IPS-18c (cell line): ENCODE measurements around the gene SPAG9.

Source experiments
- H3K4me3 ChIP-seq: 2 replicates; pipeline ENCODE4 v1.7.0; 2013; ENCODE audit warnings: low read depth, mild to moderate bottlenecking, low read length, moderate library complexity; ENCODE audit not compliant: insufficient read depth
- H3K9me3 ChIP-seq: one replicate; pipeline ENCODE4 v1.6.1; 2013; ENCODE audit warnings: mild to moderate bottlenecking, low read length, moderate library complexity; ENCODE audit not compliant: control insufficient read depth, insufficient read depth

The SPAG9 gene

DNA sequence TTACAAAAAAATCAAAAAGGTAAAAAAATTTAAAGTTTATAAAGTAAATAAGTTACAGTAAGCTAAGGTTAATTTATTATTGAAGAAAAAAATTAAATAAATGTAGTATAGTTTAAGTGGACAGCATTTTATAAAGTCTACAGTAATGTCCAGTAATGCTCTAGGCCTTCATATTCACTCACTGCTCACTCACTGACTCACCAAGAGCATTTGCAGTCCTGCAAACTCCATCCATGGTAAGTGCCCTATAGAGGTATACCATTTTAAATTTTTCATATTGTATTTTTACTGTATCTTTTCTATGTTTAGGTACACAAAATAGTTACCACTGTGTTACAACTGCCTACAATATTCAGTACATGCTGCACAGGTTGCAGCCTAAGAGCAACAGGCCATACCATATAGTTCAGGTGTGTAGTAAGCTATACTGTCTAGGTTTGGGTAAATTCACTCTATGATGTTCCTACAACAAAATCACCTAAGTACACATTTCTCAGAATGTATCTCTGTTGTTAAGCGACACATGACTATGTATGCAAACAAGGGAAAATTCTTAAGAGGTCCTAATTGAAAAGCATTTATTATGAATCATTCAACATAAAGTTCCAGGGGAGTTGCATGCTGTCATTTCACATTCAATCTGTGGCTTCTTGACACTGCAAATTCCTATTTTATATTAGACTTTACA, 92.3 kb downstream of the SPAG9 start:
- Histone ChIP-seq H3K4me3 (no peak overlapping the region), H3K9me3 (no peaks in the 10 kb centered on the region)

GRCh38 chr17:51018541-51018940, 102.1 kb downstream of the SPAG9 start:
- Histone ChIP-seq H3K4me3 (no peak overlapping the region), H3K9me3 (no peaks in the 10 kb centered on the region)

- Histone ChIP-seq H3K4me3 (no peak overlapping the region), H3K9me3 (no peaks in the 10 kb centered on the region)
Measured at GRCh38 chr17:51017270-51017669, 103.4 kb downstream of the SPAG9 start.

- Histone ChIP-seq H3K9me3 (no peaks in the 10 kb centered on the region), H3K4me3 (no peak overlapping the region)
Measured at GRCh38 chr17:51016099-51016498, 104.6 kb downstream of the SPAG9 start.

- H3K4me3 ChIP-seq = no peak overlapping the region
Measured at GRCh38 chr17:51015145-51015558, 105.5 kb downstream of the SPAG9 start.

GRCh38 chr17:51014129-51014528, 106.5 kb downstream of the SPAG9 start:
- H3K4me3 ChIP-seq = no peak overlapping the region
- no peaks in the 10 kb centered on the region for H3K9me3 ChIP-seq

More at GRCh38 chr17:51015145-51015558, 105.5 kb downstream of the SPAG9 start:
- no peaks in the 10 kb centered on the region for H3K9me3 ChIP-seq

- H3K9me3 ChIP-seq = no peaks in the 10 kb centered on the region
Measured at GRCh38 chr17:51013322-51013721, 107.3 kb downstream of the SPAG9 start.

DNA sequence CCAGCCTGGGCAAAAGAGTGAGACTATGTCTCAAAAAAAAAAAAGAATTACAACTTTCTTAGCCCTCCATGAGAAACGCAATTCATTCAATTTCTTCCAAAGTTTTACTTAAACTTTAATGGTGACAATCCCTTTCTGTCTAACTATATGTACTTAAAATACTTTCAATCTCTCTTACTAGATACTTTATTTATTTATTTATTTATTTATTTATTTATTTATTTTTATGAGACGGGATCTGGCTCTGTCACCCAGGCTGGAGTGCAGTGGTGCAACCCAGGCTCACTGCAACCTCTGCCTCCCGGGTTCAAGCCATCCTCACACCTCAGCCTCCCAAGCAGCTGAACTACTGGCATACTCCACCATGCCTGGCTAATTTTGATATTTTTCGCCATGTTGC, 108.1 kb downstream of the SPAG9 start:
- H3K4me3 ChIP-seq = no peak overlapping the region

More at GRCh38 chr17:51013322-51013721, 107.3 kb downstream of the SPAG9 start:
- H3K4me3 ChIP-seq = no peak overlapping the region

DNA sequence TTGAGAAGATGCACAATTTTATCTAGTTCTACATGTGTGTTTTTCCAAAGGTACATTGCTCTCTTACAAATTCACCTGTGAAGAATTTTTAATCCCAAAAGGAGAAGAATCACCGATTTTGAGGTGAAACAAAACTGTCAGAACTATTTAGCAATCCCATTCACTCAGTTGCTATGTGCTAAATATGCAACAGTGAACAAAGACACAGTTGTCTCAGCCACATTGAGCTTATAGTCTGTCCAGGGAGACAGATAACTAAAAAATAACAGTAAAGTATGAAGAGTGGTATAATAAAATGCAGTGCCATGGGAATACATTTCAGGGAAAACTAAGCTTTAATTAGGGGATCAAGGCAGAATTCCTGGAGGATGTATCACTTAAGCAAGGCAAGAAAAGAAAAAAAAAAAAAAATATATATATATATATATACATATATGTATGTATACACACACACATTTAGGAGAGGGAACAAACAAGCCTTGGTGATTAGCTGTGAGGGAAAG, 110.4 kb downstream of the SPAG9 start:
- Histone ChIP-seq H3K9me3 (no peaks in the 10 kb centered on the region), H3K4me3 (no peak overlapping the region)

More for the DNA sequence above, 108.1 kb downstream of the SPAG9 start:
- H3K9me3 ChIP-seq = no peaks in the 10 kb centered on the region

- no peaks in the 10 kb centered on the region for H3K9me3 ChIP-seq
- no peak overlapping the region for H3K4me3 ChIP-seq
Measured at GRCh38 chr17:51006601-51007000, 114.1 kb downstream of the SPAG9 start.

- Histone ChIP-seq H3K9me3 (no peaks in the 10 kb centered on the region), H3K4me3 (no peak overlapping the region)
Measured at GRCh38 chr17:51005768-51006167, 114.9 kb downstream of the SPAG9 start.

DNA sequence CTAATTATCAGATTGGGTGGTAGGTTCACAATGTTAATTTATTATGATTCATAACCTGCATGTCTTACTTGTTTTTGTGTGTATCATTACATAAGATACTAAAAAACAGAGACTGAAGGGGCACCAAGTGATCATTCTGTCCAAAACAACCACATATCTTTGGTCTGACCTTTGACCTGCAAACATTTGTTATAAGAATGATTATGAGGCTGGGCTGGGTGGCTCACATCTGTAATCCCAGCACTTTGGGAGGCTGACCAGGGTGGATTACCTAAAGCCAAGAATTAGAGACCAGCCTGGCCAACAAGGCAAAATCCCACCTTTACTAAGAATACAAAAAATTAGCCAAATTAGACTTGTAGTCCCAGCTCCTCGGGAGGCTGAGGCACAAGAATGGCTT, 116.4 kb downstream of the SPAG9 start:
- Histone ChIP-seq H3K4me3 (no peak overlapping the region), H3K9me3 (no peaks in the 10 kb centered on the region)

- Histone ChIP-seq H3K9me3 (no peaks in the 10 kb centered on the region), H3K4me3 (no peak overlapping the region)
Measured at GRCh38 chr17:51000835-51001638, 119.6 kb downstream of the SPAG9 start.

- Histone ChIP-seq H3K4me3 (no peak overlapping the region), H3K9me3 (no peaks in the 10 kb centered on the region)
Measured at GRCh38 chr17:50995668-50996067, 125.0 kb downstream of the SPAG9 start.

DNA sequence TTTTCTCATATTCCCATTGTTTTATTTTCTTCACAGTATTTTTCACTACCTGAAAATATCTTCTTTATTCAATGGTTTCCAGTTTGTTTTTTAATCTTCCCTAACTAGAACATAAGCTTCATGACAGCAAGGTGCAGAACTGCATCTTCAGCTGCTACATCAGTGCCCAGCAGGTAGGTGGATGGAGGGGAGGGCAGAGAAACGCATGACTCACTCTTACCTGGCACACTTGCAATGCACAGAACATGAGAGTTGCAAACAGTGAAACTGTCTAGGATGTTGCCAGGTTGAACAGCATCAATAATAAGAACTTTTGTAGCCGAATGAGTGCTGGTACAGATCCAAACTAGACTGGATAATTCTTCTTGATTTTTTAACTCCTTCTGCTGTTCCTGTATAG, 127.1 kb downstream of the SPAG9 start:
- Histone ChIP-seq H3K4me3 (no peak overlapping the region), H3K9me3 (no peaks in the 10 kb centered on the region)

- Histone ChIP-seq H3K4me3 (no peak overlapping the region), H3K9me3 (no peaks in the 10 kb centered on the region)
Measured at GRCh38 chr17:50989149-50989548, 131.5 kb downstream of the SPAG9 start.

- no peak overlapping the region for H3K4me3 ChIP-seq
Measured at GRCh38 chr17:50988427-50988826, 132.2 kb downstream of the SPAG9 start.

GRCh38 chr17:50986989-50987660, 133.5 kb downstream of the SPAG9 start:
- Histone ChIP-seq H3K9me3 (no peaks in the 10 kb centered on the region), H3K4me3 (no peak overlapping the region)

More at GRCh38 chr17:50988427-50988826, 132.2 kb downstream of the SPAG9 start:
- no peaks in the 10 kb centered on the region for H3K9me3 ChIP-seq
